Fibroblast of mammary gland (primary cell): Measurements from ENCODE around the gene SIX5.

Experiments
- DNase-seq: peaks from one replicate; pipeline ENCODE4 v3.0.0-alpha.2; 2010; ENCODE audit warnings: low read depth
- H3K4me3 ChIP-seq: 2 replicates; pipeline ENCODE4 v1.5.1; 2011; ENCODE audit warnings: low read depth, mild to moderate bottlenecking, low read length, moderate library complexity; ENCODE audit not compliant: control insufficient read depth
- TF ChIP-seq, protein P1 (sequence below): conservative IDR thresholded peaks from 2 replicates; pipeline ENCODE4 v1.5.1; 2011; ENCODE audit warnings: low read depth, low read length, inconsistent platforms; ENCODE audit not compliant: control insufficient read depth, insufficient read depth

Gene SIX5

GRCh38 chr19:45785781-45786532 is 16.9 kb upstream of the SIX5 start:
- no peak for DNase-seq
- H3K4me3 ChIP-seq, result no peak overlapping the region
- TF ChIP-seq, protein P1, sequence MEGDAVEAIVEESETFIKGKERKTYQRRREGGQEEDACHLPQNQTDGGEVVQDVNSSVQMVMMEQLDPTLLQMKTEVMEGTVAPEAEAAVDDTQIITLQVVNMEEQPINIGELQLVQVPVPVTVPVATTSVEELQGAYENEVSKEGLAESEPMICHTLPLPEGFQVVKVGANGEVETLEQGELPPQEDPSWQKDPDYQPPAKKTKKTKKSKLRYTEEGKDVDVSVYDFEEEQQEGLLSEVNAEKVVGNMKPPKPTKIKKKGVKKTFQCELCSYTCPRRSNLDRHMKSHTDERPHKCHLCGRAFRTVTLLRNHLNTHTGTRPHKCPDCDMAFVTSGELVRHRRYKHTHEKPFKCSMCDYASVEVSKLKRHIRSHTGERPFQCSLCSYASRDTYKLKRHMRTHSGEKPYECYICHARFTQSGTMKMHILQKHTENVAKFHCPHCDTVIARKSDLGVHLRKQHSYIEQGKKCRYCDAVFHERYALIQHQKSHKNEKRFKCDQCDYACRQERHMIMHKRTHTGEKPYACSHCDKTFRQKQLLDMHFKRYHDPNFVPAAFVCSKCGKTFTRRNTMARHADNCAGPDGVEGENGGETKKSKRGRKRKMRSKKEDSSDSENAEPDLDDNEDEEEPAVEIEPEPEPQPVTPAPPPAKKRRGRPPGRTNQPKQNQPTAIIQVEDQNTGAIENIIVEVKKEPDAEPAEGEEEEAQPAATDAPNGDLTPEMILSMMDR, result no peak

DNA sequence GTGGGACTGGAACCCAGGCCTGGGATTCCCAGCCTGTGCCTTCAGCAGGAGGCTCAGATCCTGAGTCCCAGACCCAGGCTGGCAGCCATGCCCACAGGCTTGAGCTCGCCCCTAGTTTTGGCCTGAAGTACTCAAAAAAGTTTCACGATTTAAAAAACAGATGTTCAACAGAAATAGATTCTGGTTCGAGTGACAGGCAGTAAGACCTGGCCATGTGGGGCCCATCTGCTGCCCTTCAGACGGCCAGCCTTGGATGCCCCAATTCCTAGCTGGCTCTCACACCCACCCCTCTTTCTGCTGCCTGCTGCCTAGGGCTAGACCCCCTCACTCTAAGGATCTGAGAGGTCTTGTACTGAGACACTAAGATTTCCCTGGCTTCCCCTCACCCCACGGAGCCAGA is 16.0 kb upstream of the SIX5 start:
- H3K4me3 ChIP-seq, result no peak overlapping the region
- TF ChIP-seq, protein P1, result no peak
- DNase-seq, result no peak

- H3K4me3 ChIP-seq, result no peak overlapping the region
- DNase-seq, result no peak
- TF ChIP-seq, protein P1, result no peak
Measured at GRCh38 chr19:45784096-45784495, 15.0 kb upstream of the SIX5 start.

GRCh38 chr19:45782820-45783785 is 14.1 kb upstream of the SIX5 start:
- no peak overlapping the region for H3K4me3 ChIP-seq
- TF ChIP-seq, protein P1, result no peak
- DNase-seq, result peak; percentile 71

GRCh38 chr19:45782162-45782691 is 13.2 kb upstream of the SIX5 start, which contains the start of gene DMPK:
TSS of gene DMPK (minus strand) at chr19:45782490. CDS start at chr19:45782352, 138 bp downstream.
- TF ChIP-seq, protein P1, result no peak
- peak within 1 kb of the TSS; percentile 24 for H3K4me3 ChIP-seq
- no peak for DNase-seq
